HG02588 (cell line): ENCODE results near the gene RPP38.

Source experiments
- ATAC-seq: cut with Tn5 transposase; IDR thresholded peaks from one replicate; pipeline ENCODE4 v1.9.1; 2021; ENCODE audit warnings: mild to moderate bottlenecking, moderate library complexity; ENCODE audit not compliant: unreplicated experiment

Gene RPP38

GRCh38 chr10:15106352-15107013, 9.3 kb downstream of the RPP38 start:
- ATAC-seq: peak; percentile 72

- ATAC-seq: no peak
Measured at GRCh38 chr10:15112657-15113056, 15.5 kb downstream of the RPP38 start.

- no peak for ATAC-seq
Measured at GRCh38 chr10:15113766-15114165, 16.6 kb downstream of the RPP38 start.

- no peak for ATAC-seq
Measured at GRCh38 chr10:15116225-15116624, 19.1 kb downstream of the RPP38 start.

- no peak for ATAC-seq
Measured at GRCh38 chr10:15118615-15119014, 21.5 kb downstream of the RPP38 start.

GRCh38 chr10:15120523-15120922, 23.4 kb downstream of the RPP38 start:
- no peak for ATAC-seq

GRCh38 chr10:15121707-15122106, 24.6 kb downstream of the RPP38 start:
- ATAC-seq: no peak

- ATAC-seq: peak; percentile 89
Measured at GRCh38 chr10:15122477-15123030, 25.4 kb downstream of the RPP38 start.

GRCh38 chr10:15123749-15124184, 26.6 kb downstream of the RPP38 start:
- no peak for ATAC-seq

- ATAC-seq: no peak
Measured at GRCh38 chr10:15124190-15124589, 27.0 kb downstream of the RPP38 start.

GRCh38 chr10:15124908-15125307, 27.8 kb downstream of the RPP38 start:
- ATAC-seq: no peak

- ATAC-seq: no peak
Measured at GRCh38 chr10:15131330-15131729, 34.2 kb downstream of the RPP38 start.

- no peak for ATAC-seq
Measured at GRCh38 chr10:15136129-15137035, 39.2 kb downstream of the RPP38 start.

- no peak for ATAC-seq
Measured at GRCh38 chr10:15137036-15137359, 39.8 kb downstream of the RPP38 start.

GRCh38 chr10:15137636-15138035, 40.5 kb downstream of the RPP38 start:
- ATAC-seq: no peak

GRCh38 chr10:15140698-15141097, 43.5 kb downstream of the RPP38 start:
- ATAC-seq: no peak

- peak; percentile 86 for ATAC-seq
Measured at GRCh38 chr10:15141136-15142054, 44.2 kb downstream of the RPP38 start.

- no peak for ATAC-seq
Measured at GRCh38 chr10:15144788-15145187, 47.6 kb downstream of the RPP38 start.

- no peak for ATAC-seq
Measured at GRCh38 chr10:15146366-15146765, 49.2 kb downstream of the RPP38 start.

- no peak for ATAC-seq
Measured at GRCh38 chr10:15147594-15148392, 50.6 kb downstream of the RPP38 start.
